Activated CD8-positive, alpha-beta memory T cell treated with anti-CD3 and anti-CD28 coated beads, Interleukin-2, amount 50 U/mL, for 1 hour (primary cell): Measurements from ENCODE around the gene LRRC15.

Experiments used
- DNase-seq: peaks from one replicate; pipeline ENCODE4 v3.0.0-alpha.2; 2020; ENCODE audit errors: extremely low read depth

Gene LRRC15

DNA sequence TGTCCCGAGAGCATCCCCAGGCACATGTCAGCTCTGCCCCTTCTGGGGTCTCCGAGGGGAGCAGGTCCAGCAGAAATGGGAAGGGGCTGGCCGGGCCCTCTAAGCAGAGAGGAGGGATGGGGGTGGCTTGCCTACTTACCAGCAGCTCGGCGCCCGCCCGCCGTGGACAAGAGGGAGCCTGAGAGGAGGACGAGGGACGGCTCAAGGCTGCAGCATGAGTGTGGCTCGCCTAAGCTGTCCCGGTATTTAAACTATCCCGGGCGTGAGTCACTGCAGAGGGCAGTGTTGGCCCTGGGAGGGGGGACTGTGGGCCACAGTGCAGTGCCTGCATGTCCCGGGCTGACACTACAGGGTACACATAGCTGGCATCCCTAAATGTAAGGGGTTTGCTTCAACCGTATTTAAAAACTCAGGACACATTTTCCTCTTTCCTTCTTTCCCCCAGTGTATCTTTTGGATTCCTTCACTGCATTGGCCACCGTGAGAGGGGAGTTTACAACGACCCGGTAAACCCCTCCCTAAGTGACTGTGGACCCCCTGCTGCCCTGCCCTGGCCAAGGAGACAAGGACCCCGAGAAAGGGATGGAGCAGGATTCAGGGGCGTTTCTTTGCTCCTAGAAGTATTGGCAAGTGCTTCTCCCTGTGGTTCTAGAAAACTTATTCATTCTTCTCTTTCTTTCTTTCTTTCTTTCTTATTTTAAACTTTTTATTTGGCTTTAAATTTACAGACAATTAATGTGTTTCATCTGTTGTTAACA, at the start of gene LRRC15:
Gene LRRC15 (minus strand): TSS at position 222 of the 758 bp plus-strand sequence. CDS start 8,700 bp downstream, outside the sequence.
- DNase-seq: no peak

DNA sequence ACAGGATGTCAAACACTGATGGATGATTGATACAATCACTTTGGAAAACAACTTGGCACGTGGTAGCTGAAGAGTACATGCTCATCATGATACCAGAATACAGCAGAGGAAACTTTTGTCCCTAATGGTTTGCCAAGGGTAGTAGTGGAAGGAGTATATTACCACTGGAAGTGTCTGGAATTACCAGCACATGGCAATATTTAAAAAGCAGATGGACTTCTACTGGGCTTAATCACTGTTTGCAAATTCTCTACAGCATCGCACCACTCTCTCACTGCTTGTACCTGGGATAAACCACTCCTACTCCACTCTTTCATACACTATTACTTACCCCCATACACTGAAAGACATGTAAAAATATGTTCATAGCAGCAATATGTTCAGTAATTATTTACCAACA, 49.1 kb upstream of the LRRC15 start:
- no peak for DNase-seq

DNA sequence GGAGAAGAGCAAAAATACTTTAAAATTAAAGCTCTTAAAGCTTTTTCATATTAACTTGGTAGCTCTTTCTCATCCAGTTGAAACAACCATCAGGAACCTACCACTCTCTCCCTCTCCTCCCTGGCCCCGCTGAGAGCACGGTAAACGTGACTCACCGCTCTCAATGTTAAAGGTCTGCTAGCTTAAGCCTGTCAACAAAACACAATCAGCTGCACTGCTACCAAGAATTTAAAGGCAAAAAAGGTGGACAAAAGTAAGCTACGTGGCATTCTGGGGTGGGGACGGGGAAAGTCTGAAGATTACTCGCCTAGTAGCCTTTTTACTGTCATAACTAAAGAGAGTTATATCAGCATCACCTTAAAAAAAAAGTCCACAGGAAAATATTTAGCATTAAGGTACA, 37.9 kb upstream of the LRRC15 start:
- DNase-seq: no peak

DNA sequence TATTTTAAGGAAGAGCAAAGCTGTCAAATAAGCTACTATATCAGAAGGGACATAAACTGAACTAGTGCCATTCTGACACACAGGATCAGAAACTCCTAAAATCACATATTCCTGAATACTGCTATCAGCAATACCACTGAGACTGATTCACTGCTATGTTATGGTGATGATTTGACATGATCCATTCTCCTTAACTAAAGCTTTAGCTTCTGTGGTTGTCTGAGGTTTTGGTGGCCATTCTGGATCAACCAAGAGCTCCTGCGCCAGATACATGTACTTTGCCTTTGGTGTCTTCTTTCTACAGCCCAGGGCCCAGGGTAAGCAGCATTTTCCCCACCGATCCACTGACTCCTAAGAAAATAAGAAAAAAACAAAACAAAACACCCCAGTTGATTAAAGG, 36.2 kb upstream of the LRRC15 start:
- no peak for DNase-seq

DNA sequence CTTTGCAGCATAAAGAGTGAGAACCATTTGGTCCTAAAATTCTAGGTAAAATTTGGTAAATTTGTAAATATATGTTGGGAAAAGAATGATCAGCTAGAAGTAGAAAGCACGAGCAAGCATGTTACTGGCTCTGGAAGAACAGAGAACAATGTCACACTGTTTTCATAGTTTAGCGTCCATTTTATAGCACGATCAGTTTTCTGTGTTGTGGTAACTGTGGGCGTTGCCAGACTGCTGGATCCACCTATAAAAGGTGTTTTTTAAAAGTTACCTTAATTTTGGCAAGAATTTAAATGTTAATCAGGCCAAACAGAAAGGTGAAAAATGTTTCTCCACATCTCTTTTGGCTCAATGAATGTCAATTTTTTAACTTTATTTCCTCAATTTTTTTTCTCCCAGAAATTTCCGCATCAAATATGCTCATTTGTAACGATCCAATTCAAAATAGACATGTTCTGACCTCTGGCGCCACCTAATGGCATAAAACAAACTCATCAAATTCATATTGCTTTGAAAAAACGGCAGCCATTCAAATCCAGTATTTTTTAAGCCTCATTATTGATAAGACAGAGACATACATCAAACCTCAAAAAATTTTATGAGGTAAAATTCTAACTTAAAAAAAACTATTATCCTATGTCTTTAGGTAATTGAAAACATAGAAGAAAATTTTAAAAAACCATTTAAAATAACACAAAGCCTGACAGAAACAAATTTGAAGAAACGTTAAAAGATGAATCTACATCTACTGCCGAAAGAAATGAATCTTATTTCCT, 35.0 kb upstream of the LRRC15 start:
- no peak for DNase-seq

DNA sequence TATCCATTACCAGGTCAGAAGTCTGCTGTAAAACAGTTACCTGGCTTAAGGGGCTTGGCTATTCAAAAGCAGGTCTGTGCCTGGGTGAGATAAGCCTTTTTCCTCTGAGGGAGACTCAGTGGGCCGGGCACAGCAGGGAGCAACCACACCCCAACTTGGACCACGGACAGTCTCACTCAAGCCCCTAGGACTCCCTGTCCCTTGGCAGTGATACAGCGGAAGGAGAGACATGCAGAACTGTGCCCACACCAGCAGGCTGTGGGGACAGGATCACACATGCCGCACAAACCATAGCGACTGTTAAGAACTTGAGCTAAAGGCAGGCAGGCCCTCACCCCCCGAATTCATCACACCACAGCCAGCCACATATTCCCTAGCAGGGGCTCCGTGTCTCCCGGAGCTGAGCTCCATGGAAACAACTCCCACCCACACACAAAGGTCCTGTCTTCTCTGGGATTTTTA, 32.4 kb upstream of the LRRC15 start:
- no peak for DNase-seq

DNA sequence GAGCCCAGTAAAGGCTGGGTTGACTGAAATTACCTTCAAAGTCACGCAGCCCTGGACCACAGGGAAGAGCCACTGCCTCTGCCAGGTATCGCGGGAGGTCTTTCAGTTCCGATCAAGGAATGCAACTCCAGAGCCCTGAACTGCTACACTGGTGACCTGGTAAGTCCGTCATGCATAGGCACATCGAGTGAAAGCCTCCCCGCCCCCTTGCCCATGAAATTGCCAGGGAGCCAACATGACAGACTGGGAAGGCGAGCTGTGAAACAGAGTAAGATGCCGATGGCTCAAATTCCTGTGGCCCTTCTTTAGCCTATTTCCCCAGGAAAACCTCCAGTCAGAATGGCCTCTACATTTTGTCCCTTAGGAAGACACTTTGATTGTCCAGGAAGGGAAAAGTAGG, 31.8 kb upstream of the LRRC15 start:
- DNase-seq: no peak

DNA sequence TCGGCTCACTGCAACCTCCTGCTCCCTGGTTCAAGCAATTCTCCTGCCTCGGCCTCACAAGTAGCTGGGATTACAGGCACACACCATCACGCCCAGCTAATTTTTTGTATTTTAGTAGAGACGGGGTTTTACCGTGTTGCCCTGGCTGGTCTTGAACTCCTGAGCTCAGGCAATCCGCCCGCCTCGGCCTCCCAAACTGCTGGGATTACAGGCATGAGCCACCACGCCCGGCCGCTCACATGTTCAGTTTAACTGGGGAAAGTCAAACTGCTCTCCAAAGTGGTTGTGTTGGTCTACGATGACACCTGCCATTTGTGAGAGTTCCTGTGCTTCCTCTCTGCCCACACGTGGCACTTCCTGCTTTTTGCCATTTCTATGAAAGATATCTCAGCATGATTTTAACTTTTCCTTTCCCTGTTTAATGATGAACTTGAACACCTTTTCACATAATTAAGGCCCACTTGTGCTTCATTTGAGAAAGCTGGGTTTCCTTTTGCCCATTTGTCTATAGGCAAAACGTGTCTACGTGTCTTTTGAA, 30.4 kb upstream of the LRRC15 start:
- no peak for DNase-seq

DNA sequence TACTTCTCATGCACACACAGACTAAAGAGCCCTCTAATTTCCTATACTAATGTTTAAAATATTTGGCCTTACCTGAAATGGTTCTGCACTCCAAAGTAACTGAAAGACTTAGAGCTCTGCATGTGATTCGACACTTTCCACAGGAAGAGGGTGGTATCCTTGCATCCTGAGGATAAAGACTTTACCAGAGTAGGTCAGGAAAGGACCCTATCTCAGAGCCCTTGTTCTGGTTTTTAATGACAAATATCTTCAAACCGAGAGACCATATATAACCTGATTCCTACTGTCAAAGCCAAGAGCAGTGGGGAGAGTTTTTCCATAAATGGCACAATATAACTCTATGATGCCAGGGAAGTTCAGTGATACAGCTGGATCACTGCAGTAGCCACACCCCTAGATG, 29.6 kb upstream of the LRRC15 start, which contains the start of gene GP5:
Gene GP5 (minus strand): TSS at position 101 of the 400 bp plus-strand sequence. CDS start 984 bp downstream, outside the sequence.
- DNase-seq: no peak

DNA sequence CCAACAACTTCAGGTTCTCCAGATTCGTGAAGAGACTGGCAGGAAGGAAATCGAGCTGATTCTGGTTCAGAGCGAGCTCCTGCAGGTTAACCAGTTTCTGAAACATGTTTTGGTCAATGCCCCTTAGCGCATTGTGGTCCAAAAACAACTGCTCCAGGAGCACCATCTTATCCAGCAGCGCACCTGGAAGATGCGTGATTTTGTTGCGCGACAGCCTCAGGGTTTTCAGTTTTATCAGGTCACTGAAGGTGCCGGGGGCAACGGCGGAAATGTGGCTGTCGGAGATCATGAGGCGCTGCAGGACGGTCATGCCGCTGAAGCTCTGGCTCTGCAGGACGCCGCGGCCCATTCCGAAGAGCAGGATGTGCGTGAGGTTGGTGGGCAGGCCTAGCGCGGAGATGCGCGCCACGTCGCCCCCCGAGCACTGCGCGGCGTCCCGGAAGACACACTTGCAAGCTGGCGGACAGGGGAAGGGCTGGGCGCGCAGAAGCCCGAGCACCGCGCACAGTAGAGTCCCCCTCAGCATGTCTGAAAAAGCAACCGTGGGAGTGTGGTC, 28.3 kb upstream of the LRRC15 start:
- no peak for DNase-seq

DNA sequence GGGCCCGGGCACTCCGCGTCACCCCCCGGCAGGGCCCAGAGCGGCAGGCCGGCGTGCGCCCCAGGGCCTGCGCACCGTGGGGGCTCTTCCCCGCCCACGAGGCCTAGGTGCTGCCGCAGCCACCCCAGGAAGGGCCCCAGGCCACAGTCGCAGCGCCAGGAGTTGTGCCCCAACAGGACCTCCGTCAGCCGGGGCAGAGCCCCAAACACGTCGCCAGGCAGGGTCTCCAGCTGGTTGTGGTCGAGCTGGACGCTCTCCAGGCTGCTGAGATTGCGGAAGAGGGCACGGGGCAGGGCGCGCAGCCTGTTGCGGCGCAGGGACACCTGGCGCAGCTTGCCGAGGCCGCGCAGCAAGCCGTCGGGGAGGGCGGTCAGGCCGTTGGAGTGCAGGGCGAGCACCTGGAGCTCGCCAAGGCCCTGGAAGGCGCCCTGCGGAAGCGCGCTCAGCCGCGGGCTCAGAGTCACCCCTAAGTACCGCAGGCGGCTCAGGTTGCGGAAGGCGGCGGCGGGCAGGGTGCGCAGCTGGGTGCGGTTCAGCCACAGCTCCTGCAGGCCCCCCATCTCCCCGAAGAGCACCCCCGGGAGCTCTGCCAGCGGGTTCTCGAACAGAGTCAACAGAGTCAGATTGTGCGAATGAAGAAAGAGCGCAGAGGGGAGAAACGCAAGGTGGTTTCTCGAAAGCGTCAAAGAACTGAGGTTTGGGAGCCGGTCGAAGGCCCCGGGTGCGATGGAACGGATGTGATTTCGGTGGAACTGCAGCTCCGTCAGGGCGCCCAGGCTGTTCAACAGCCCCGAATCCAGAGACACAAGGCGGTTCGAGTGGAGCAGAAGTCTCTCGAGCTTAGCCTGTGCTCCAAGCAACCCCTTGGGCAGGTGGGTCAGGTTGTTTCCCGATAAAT, 27.6 kb upstream of the LRRC15 start:
- DNase-seq: no peak

DNA sequence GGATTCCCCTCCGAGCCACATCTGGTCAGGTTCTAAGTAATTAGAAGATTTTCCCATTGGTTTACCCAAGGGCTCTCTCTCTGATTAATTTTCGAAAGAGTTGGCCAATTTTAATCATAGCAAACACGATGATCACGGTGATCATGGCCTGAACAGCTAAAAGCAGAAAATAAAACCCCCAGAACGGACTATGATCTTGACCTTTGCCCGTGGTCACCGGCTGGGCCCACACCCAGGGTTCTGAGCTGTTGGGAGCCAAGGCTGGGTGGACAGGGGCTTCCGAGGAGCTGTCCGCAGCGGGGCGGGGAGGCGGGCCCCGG, 27.0 kb upstream of the LRRC15 start:
- DNase-seq: no peak

DNA sequence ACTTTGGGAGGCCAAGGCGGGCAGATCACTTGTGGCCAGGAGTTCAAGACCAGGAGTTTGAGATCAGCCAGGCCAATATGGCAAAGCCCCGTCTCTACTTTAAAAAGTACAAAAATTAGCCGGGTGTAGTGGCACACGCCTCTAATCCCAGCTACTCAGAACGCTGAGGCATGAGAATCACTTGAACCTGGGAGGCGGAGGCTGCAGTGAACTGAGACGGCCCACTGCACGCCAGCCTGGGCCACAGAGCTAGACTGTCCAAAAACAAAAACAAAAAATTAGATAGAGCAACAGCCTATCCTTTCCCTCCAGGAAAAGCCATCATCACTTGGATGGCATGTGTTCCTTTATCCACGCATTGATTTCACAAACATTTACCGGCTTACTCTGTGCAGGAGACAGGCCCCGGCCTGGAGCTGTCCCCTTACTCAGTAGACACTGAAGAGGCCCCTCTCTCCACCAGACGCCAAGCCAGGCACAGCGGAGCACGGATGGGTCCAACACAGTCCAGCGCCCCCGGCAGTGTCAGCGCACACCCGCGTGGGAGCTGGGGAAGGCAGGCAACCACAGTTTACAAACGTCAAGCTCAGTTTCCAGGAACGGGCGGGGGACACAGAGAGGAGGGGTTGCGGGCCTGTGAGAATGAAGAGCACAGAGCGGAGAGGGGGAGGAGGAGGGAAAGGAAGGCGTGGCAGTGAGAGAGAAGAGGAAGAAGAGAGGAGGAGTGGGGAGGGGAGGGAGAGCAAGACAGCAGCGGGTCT, 26.4 kb upstream of the LRRC15 start:
- DNase-seq: peak; percentile 28

DNA sequence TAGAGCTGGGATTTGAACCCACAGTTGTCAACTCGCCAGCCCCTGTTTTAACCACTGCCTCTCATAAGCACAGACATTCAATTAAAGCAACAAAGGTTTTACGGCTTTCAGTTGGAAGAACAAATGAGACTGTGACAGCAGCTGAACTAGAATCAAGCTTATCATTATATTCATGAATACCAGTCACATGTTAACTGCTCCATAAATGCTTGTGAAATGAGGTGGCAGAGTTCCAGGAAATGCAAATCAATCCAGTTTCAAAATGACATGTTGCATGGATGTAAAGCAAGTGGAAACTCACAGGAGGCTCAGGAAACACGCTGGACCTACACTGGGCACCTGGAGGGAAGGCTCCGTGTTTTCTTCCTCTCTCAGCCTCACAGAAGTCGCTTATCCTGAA, 25.7 kb upstream of the LRRC15 start:
- no peak for DNase-seq

DNA sequence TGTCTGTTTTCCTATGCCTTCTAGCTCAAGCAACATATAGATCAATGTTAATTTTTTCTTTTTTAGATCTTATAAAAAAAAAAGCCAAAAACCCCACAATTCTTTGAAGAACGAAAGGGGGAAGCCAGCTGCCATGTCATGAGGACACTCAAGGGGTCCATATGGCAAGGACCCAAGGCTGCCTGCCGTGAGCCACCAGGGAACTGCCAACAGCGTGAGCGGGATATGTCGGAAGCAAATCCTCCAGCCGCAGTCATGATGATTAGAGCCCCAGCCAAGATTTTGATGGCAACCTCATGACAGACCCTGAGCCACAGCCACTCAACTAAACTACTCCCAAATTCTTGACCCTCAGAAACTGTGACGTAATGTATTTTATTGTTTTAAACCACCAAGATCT, 23.0 kb upstream of the LRRC15 start:
- DNase-seq: no peak

DNA sequence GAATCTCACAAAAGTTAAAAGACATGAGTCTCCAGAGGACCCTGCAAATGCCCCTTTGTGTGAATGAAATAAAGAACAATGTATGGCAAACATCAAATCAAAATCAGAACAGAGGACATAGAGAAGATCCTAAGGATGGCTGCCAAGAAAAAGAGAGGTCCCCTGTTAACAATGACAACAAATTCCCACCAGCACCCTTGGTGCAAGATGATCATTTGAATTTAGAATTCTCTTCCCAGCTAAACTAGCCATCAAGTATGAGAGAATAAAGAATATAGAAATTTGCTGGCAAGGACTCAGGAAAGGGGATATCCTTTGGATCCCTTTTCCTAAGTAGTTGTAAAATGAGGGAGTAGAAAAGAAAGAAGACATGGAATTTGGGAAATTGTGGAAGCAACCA, 21.3 kb upstream of the LRRC15 start:
- DNase-seq: no peak

DNA sequence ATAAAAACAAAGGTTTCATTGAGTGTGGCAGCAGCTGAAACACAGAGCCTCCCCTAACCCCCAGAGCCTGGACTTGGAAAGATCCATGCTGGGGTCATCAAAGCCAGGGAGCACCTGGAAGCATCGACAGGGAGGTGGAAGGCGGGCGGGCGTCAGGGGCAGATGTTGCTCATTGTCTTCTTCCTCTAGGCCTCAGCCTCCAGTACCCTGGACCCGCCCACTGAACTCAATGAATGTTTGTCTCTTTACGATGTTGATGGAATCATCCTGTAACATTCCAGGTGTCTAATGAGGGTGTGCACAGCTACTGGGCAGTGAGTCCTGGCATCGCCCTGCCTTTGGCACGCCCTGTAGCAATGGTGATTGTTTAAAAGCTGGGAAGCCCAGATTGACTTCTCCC, 19.7 kb upstream of the LRRC15 start:
- DNase-seq: no peak

DNA sequence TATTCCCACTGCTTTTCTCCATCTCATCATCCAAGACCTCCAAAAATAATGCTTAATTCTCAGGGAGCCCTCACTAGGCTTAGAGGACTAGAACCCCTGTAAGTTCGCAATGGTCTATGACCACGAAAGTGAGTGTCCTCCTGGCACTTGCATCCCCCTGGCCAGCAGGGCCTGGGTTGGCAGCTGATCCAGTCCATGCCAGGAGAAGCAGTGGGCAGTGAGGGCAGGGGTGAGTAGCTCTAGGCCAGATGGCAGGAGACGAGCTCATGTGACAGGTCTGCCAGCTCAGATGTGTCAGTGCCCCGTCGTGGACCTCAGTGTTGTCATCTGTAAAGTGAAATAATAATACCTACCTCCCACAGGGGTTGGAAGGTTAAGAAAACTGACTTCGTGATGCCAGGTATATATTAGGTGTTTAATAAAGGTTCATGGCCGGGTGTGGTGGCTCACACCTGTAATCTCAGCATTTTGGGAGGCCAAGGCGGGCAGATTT, 18.4 kb upstream of the LRRC15 start:
- DNase-seq: no peak

DNA sequence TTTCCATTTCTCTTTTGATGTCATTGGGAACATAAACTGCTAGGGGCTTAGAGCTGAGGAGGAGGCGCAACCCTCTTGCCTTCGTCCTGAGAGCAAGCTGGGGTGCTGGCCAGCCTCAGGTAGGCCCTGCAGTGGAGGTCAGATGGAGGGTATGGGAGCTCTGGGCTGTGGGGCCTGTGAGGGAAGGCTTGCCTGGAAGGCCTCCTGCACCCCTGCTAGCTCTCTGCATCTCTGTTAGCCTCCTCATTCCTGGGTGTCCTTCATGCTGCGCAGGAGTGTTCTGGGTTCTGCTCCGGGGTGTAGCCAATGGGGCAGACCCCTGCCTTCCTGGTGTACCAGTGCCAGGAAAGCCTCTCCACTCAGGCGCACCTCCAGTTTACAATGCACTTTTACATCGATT, 17.7 kb upstream of the LRRC15 start:
- DNase-seq: no peak

DNA sequence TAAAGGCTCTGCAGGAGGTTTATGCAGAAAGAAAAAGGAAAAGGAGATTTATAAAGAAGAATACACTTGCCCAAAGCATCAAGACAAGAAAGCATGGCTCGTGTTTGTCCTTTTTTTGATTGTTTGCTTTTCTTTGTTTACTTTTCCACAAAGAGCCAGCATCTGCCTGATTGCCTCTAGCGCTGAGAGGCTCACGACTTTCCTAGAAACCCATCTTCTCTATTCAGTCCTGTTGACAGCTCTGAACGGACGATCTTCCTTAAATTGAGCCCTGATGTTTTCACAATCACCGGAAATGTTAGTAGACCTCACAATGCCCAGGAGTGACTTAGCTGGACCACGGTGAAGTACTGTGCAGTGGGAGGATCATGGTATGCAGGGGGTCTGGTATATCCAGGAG, 17.1 kb upstream of the LRRC15 start:
- DNase-seq: no peak

DNA sequence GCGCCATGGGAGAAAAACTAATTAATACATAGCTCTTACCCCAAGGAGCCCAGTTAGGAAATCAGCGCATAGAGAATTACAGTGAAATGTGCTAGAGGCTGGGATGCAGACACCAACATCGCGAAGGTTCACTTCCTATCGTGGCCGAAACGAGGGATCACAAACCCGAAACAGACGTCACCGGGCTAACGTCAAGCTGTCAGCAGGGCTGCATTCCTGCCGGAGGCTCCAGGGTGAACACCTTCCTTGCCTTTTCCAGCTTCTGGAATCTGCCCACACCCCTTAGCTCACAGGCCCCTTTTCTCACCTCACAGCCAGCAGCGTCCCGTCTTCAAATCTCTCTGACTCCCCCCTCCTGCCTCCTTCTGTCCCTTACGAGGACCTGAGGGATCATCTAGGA, 16.5 kb upstream of the LRRC15 start:
- DNase-seq: no peak
